Activated B cell treated with CpG ODN at 0.5 μM for 24 hours (primary cell): ENCODE data around the gene UBAC2. TPM values are rescaled to one million over a fixed set of nuclear protein-coding genes. Genes with fewer than 3 reads are reported as not detected.

ENCODE experiments used
- ATAC-seq: fragments of 200-7000 bp; cut with Tn5 transposase; one replicate; pipeline ENCODE4 v1.10.0; 2021; ENCODE audit warnings: low read depth, mild to moderate bottlenecking, moderate library complexity
- CTCF ChIA-PET: fragments of 350-600 bp; sonication (Branson Sonifier 250); formaldehyde crosslinking; loops from one replicate; lab custom pipeline; 2021; ENCODE audit warnings: antibody characterized with exemption; lab: Charles Lee
- POLR2A ChIA-PET: fragments of 350-600 bp; sonication (Branson Sonifier 250); formaldehyde crosslinking; loops from one replicate; lab custom pipeline; 2021; ENCODE audit warnings: antibody characterized with exemption; lab: Charles Lee
- DNase-seq: peaks from one replicate; pipeline ENCODE4 v3.0.0; 2022
- H3K27ac Mint-ChIP-seq: one replicate; pipeline ENCODE4 v1.8.0; 2020; ENCODE audit warnings: mixed read lengths
- H3K27me3 Mint-ChIP-seq: one replicate; pipeline ENCODE4 v1.8.0; 2021; ENCODE audit warnings: mixed read lengths
- H3K36me3 Mint-ChIP-seq: one replicate; pipeline ENCODE4 v1.8.0; 2021; ENCODE audit warnings: low read depth, mixed read lengths
- H3K4me1 Mint-ChIP-seq: one replicate; pipeline ENCODE4 v1.8.0; 2021; ENCODE audit warnings: mixed read lengths
- H3K4me3 Mint-ChIP-seq: one replicate; pipeline ENCODE4 v1.8.0; 2020; ENCODE audit warnings: mild to moderate bottlenecking, mixed read lengths
- H3K9me3 Mint-ChIP-seq: one replicate; pipeline ENCODE4 v1.8.0; 2020; ENCODE audit warnings: mixed read lengths
- CTCF ChIP-seq: fragments of 200-600 bp; IDR thresholded peaks from one replicate; pipeline ENCODE4 v1.8.0; 2022; ENCODE audit warnings: antibody characterized with exemption, mild to moderate bottlenecking
- intact Hi-C: fragments of 100-400 bp; cut with micrococcal nuclease; formaldehyde crosslinking; loops from one replicate; pipeline ENCODE4 v1.15.1; 2024
- total RNA-seq: library from RNA; stranded (reverse); gene quantifications from 2 replicates; pipeline ENCODE4 v1.2.3, GENCODE V29; 2022

UBAC2 gene
- total RNA-seq, 1 donor from 2014 or later, result 51.0 TPM

DNA sequence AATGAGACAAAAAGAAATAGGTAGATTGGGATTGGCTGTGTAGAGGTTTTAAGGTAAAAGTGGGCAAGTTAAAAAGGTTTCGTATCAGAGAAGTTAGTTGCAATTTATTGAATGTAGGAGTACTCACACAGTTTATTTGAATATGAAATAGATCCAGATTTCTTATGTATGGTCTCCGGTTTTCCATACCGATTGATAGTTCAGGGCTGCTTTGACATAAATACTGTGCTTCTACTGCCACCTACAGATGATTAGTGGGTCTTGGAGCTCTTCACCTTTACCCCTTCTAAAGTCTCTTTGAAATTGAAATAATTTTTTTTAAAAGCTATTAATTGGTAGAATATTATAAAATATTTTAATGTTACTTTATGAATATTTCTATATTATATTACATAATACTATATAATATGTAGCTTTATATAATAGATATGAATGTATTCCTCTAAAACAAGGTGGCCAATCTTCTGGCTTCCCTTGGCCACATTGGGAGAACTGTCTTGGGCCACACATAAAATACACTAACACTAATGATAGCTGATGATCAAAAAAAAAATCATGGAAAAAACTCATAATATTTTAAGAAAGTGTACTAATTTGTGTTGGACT is 65.3 kb downstream of the UBAC2 start:
- TF ChIP-seq CTCF, result no peak
- Mint-ChIP-seq H3K27me3 (no peaks in the 10 kb centered on the region), H3K4me3 (no peak overlapping the region), H3K9me3 (no peaks in the 10 kb centered on the region), H3K27ac (peak overlapping the region; percentile 21), H3K36me3 (peaks cover 28% of the 10 kb centered on the region), H3K4me1 (peaks cover 73% of the 10 kb centered on the region)
- ATAC-seq (peak; percentile 52), DNase-seq (no peak)
- POLR2A ChIA-PET, result interaction anchor here (0.7 to 5.6 kb wide), 7 partner anchors 18 to 168 kb away, joined by 3 to 77 read pairs (median 4); partner anchors contain the start of gene UBAC2
- intact Hi-C loops, result loop anchor here (1.0 to 5.0 kb wide), 4 partner anchors 70 to 426 kb away; no protein-coding TSS in a partner anchor
- CTCF ChIA-PET, result interaction anchor here (0.6 to 10.6 kb wide), 36 partner anchors 8 to 612 kb away, joined by 3 to 370 read pairs (median 4); partner anchors contain the start of genes GPR18 and UBAC2

DNA sequence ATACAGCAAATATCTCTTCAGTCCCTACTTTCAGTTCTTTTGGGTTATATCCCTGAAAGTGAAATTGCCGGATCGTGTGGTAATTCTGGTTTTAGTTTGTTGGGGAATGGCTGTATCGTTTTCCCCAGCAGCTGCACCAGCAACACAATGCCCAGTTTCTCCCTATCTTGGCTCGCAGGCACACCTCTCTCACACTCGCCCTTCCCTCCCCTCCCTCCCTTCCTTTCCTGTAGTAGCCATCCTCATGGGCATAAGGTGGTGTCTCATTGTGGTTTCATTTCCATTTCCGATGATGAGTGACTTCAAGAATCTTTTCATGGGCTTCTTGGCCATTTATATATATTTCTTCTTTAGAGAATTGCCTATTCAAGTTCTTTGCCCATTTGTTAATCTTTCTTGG is 66.2 kb downstream of the UBAC2 start:
- ChIA-PET CTCF (interaction anchor here (1.1 to 10.6 kb wide), 14 partner anchors 11 to 426 kb away, joined by 3 to 370 read pairs (median 18); partner anchors contain the start of gene UBAC2), POLR2A (interaction anchor here (1.0 to 5.6 kb wide), 3 partner anchors 64 to 167 kb away, joined by 3 to 77 read pairs (median 4); partner anchors contain the start of gene UBAC2)
- peaks cover 26% of the 10 kb centered on the region for H3K36me3 Mint-ChIP-seq
- no peak overlapping the region for H3K27ac Mint-ChIP-seq
- H3K27me3 Mint-ChIP-seq, result no peaks in the 10 kb centered on the region
- no peak overlapping the region for H3K4me3 Mint-ChIP-seq
- no peaks in the 10 kb centered on the region for H3K9me3 Mint-ChIP-seq
- no peak for DNase-seq
- intact Hi-C loops, result loop anchor here (1.0 to 5.0 kb wide), 4 partner anchors 71 to 427 kb away; no protein-coding TSS in a partner anchor
- no peak for TF ChIP-seq CTCF
- peaks cover 73% of the 10 kb centered on the region for H3K4me1 Mint-ChIP-seq
- ATAC-seq, result no peak

- TF ChIP-seq CTCF, result no peak
- H3K36me3 Mint-ChIP-seq, result peaks cover 27% of the 10 kb centered on the region
- H3K27me3 Mint-ChIP-seq, result no peaks in the 10 kb centered on the region
- peaks cover 6% of the 10 kb centered on the region for H3K9me3 Mint-ChIP-seq
- intact Hi-C loops, result loop anchor here (2.0 to 5.0 kb wide), 2 partner anchors 401 to 967 kb away; no protein-coding TSS in a partner anchor
- peaks cover 69% of the 10 kb centered on the region for H3K4me1 Mint-ChIP-seq
- CTCF ChIA-PET, result interaction anchor here (0.9 to 10.6 kb wide), 14 partner anchors 9 to 427 kb away, joined by 3 to 370 read pairs (median 15); partner anchors contain the start of gene UBAC2
- no peak overlapping the region for H3K27ac Mint-ChIP-seq
- DNase-seq, result no peak
- ATAC-seq, result no peak
- POLR2A ChIA-PET, result interaction anchor here (0.5 to 5.6 kb wide), 6 partner anchors 66 to 967 kb away, joined by 3 to 77 read pairs (median 16); partner anchors contain the start of gene UBAC2
- H3K4me3 Mint-ChIP-seq, result no peak overlapping the region
These were observed 67.3 kb downstream of the UBAC2 start for GRCh38 chr13:99267927-99268326.

DNA sequence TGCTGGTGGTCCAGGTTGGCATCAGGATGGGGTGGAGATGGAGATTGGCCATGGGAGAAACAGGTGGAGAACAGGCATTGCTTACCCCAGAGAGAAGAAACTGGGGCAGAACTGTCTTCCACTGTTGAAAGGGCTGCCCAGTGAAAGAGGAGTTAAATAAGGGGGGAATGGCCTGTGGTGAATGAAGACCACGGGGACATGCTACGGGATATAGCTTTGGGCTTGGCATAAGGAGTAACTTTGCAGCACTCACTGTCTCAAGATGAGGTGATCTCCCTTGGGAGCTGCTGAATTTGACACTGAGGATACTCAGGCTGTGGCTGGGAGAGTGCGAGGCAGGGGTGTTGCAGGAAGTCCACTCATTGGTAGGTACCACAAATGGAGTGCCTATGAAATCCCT is 68.2 kb downstream of the UBAC2 start:
- Mint-ChIP-seq H3K9me3 (peaks cover 6% of the 10 kb centered on the region), H3K27me3 (no peaks in the 10 kb centered on the region), H3K27ac (no peak overlapping the region), H3K4me1 (peaks cover 67% of the 10 kb centered on the region), H3K36me3 (peaks cover 25% of the 10 kb centered on the region), H3K4me3 (no peak overlapping the region)
- intact Hi-C loops, result loop anchor here (1.0 to 5.0 kb wide), 7 partner anchors 106 to 1245 kb away; no protein-coding TSS in a partner anchor
- ChIA-PET POLR2A (interaction anchor here (0.6 to 4.0 kb wide), 13 partner anchors 8 to 166 kb away, joined by 3 to 45 read pairs (median 13); partner anchors contain the start of genes GPR18 and UBAC2), CTCF (interaction anchor here (0.7 to 10.6 kb wide), 38 partner anchors 9 to 648 kb away, joined by 3 to 370 read pairs (median 8); partner anchors contain the start of genes GPR18 and UBAC2)
- ATAC-seq, result no peak
- DNase-seq, result no peak
- no peak for TF ChIP-seq CTCF
